MM.1S (cell line): ENCODE results near the gene PHF21B.

Experiments used
- CTCF ChIP-seq: fragments of 300-600 bp; sonication (generic); IDR thresholded peaks from 2 replicates; pipeline ENCODE4 v1.5.1; 2016; ENCODE audit warnings: antibody characterized with exemption, low read length, mixed read lengths
- EZH2 ChIP-seq: fragments of 300-600 bp; sonication (generic); optimal IDR thresholded peaks from 2 replicates; pipeline ENCODE3; 2017; ENCODE audit warnings: low read depth, mild to moderate bottlenecking, antibody characterized with exemption, low read length, mixed read lengths
- EZH2phosphoT487 ChIP-seq: fragments of 300-600 bp; sonication (generic); IDR thresholded peaks from 2 replicates; pipeline ENCODE4 v1.6.1; 2018; ENCODE audit warnings: antibody characterized with exemption, low read length

DNA sequence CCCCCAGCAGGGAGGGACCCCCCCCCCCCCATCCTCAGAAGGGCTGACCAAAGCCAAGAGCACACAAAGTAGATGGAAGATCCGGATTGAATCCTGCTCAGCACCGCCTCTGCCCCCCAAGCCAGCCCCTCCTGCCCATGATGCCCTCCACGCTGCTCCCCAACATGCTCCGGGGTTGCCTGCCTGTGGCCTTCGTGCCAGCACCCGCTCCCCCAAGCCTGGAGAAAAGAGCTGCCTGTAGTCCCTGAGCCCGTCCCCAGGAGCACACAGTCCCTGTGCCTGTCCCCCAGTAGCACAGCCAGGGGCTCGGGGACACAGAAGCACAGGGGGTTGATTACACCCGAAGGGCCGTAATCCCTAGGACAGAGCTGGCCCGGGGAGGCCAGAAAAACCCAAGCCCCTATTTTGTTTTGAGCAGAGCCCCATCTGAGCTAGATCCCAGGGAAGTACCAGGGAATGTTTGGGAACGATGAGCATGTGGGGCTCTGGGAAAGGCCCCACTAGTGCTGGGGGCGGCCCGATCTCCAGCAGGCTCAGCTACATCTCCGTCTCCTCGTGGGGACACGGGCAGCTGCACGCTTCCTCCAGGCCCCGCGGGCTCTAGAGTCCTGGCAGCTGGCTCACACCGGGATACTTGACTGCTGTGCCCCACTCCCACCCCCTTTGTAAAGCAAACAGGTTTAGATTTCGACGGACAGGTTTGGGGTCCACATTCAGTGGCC is 66.7 kb downstream of the PHF21B start:
- TF ChIP-seq CTCF (no peak), EZH2 (no peak), EZH2phosphoT487 (no peak)
